AG10803 (cell line): ENCODE results near the gene EOGT.

Source experiments
- DNase-seq: peaks from one replicate; pipeline ENCODE4 v3.0.0; 2010; ENCODE audit warnings: low read depth
- H3K4me3 ChIP-seq: 2 replicates; pipeline ENCODE4 v1.5.1; 2011; ENCODE audit warnings: mild to moderate bottlenecking, low read length, control low read depth
- CTCF ChIP-seq: conservative IDR thresholded peaks from 2 replicates; pipeline ENCODE4 v1.5.1; 2011; ENCODE audit warnings: mild to moderate bottlenecking, low read length, control low read depth, inconsistent platforms

The EOGT gene

DNA sequence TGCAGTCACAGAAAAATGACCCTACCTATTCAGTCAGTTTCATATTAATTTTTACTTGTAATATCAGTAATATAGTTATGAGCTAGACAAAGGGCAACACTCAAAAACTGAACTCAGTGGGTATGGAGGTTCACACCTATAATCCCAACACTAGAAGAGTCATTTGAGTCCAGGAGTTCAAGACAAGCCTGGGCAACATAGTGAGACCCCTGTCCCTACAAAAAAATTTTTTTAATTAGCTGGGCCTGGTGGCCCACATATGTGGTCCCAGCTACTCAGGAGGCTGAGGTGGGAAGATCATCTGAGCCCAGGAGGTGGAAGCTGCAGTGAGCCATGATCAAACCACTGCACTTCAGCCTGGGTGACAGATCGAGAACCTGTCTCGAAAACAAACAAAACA lies 35.5 kb upstream of the EOGT start:
- no peak for TF ChIP-seq CTCF
- no peak overlapping the region for H3K4me3 ChIP-seq
- DNase-seq, result no peak

DNA sequence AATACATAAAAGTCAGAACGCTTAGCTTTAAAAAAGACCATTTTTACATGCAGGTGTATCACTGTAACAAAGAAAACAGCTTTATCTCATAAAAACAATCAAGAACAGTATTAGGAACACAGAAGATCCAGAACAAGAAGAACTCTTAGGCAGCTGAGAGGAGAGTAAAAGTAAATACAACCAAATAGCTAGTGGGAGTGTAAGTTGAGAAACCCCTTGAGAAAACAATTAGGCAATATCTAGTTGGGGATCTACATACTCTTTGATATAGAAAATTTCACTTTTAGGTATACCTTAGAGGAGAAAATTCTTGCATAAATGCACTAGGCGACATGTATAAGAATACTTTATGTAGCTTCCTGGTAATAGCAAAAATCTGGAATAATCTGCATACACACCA lies 31.1 kb upstream of the EOGT start:
- DNase-seq, result no peak
- no peak for TF ChIP-seq CTCF
- H3K4me3 ChIP-seq, result no peak overlapping the region

DNA sequence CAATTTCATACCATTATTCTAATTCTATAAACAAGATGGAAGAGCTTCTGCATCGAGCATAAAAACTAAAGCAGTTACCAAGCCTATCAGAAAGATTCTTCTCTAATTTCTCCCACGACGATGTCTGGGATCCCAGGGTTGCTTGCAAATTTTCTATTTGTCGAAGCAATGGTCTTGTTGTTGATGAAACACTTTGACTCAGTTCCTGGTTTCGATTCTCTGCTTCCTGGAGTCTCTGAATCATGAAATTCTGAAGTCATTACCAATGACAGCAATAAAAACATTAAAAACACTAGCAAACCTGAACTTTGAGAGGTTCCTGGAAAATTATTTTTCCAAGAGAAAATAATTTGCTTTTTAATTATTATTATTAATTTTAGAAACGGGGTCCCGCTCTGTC lies 20.0 kb upstream of the EOGT start:
- TF ChIP-seq CTCF, result no peak
- no peak overlapping the region for H3K4me3 ChIP-seq
- DNase-seq, result no peak

DNA sequence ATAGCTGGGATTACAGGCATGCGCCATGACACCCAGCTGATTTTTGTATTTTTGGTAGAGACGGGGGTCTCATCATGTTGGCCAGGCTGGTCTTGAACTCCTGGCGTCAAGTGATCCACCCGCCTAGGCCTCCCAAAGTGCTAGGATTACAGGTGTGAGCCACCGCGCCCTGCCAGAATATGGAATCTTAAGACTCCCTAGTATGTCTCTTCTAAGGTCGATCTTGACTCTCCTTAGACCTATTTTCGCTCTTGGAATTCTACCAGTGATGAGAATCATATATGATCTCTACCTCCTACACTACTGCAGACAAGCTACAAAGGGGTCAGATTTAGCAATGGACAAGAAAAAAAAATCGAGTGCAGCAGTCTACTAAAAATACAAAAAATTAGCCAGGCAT lies 19.3 kb upstream of the EOGT start:
- TF ChIP-seq CTCF, result no peak
- no peak overlapping the region for H3K4me3 ChIP-seq
- DNase-seq, result no peak

DNA sequence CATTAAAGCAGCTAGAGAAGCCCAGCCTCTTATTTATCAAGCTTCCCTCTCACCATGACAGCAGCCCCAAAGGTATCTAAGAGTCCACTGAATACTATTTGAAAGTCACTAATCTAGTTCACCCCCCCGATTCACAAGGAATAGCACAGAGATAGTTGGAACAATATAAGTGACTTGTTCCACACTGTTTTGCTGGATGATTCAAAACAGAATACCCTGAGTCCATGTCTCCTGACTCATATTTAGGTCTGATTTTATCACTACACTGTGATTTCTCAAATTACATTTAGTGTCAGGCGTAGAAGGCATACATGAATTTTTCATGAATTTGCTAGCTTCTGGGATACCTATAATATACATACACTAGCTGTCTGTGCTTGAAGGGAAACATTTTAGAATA lies 18.7 kb upstream of the EOGT start:
- H3K4me3 ChIP-seq, result no peak overlapping the region
- no peak for DNase-seq
- TF ChIP-seq CTCF, result no peak

GRCh38 chr3:69031635-69032034 lies 18.2 kb upstream of the EOGT start:
- H3K4me3 ChIP-seq, result no peak overlapping the region
- no peak for DNase-seq
- no peak for TF ChIP-seq CTCF

- TF ChIP-seq CTCF, result no peak
- DNase-seq, result no peak
- no peak overlapping the region for H3K4me3 ChIP-seq
These were observed 7.4 kb upstream of the EOGT start for GRCh38 chr3:69020857-69021256.
